Ovary (tissue), 3 donors: ENCODE results near the gene LIFR.
A peak's percentile ranks its signal among the peaks of the same experiment; 100 is the strongest.

Source experiments
- EP300 ChIP-seq: sonication (generic); formaldehyde crosslinking; IDR thresholded peaks from one replicate; pipeline ENCODE4 v1.6.1; 2017; ENCODE audit warnings: antibody characterized with exemption
- POLR2A ChIP-seq: fragments of 450-650 bp; IDR thresholded peaks from one replicate; pipeline ENCODE4 v1.6.1; 2017; ENCODE audit warnings: antibody characterized with exemption, mild to moderate bottlenecking, moderate library complexity
- TF ChIP-seq, protein P1 (sequence below), 3 donors: fragments of 450-650 bp in 2 of 3; fragments of 200-600 bp in 1 of 3; IDR thresholded peaks; one replicate each; pipeline versions ENCODE4 v1.5.1 to v1.8.0; 2016 to 2022; ENCODE audit warnings: antibody characterized with exemption in 3 of 3, mild to moderate bottlenecking in 1 of 3
- donor health status: DM: no; HTN: no; CAD: no.

DNA sequence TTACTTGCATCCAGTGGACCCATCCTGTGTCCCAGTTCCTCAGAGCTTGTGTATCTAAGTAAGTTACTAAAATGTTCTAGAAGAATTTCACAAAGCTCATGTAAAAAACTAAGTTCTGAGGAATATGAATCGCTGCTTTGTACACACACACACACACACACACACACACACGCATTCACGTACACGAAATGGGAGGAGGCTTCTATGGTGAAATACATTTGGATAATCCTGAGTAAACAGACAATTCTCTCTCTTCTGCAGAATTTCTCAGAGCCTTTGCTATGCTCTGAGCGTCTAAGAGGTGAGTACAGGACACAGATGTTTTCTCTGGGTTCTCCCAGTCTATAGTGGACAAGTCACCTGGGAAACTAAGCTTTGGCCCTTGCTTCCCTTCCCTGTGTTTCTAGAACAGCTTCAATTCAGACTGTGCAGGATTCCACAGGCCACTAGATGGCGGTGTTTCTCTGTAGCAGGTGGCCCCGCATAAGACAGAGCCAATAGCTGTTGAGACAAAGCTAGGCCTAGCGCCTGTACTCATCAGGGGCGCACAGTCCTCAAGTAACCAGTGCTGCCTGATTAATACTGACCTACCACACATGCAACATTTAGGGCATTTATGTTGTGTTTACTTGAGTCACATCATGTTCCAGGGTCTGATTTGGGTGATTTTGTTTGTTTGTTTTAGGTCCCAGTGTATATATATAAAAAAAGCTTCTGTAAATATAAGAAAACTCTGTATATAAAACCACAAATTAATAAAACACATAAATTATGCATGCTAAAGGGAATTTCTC, 114.8 kb downstream of the LIFR start:
- no peak for TF ChIP-seq EP300
- TF ChIP-seq, protein P1, sequence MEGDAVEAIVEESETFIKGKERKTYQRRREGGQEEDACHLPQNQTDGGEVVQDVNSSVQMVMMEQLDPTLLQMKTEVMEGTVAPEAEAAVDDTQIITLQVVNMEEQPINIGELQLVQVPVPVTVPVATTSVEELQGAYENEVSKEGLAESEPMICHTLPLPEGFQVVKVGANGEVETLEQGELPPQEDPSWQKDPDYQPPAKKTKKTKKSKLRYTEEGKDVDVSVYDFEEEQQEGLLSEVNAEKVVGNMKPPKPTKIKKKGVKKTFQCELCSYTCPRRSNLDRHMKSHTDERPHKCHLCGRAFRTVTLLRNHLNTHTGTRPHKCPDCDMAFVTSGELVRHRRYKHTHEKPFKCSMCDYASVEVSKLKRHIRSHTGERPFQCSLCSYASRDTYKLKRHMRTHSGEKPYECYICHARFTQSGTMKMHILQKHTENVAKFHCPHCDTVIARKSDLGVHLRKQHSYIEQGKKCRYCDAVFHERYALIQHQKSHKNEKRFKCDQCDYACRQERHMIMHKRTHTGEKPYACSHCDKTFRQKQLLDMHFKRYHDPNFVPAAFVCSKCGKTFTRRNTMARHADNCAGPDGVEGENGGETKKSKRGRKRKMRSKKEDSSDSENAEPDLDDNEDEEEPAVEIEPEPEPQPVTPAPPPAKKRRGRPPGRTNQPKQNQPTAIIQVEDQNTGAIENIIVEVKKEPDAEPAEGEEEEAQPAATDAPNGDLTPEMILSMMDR (IDR thresholded peaks at IDR 0.05) = peak; percentile 86 to 97 (median 95)
- no peak for TF ChIP-seq POLR2A
